GM20431 (cell line): Measurements from ENCODE around the gene PLEKHF1.

Source experiments
- in situ Hi-C: fragments of 300-500 bp; cut with MseI, MboI; formaldehyde crosslinking; loops from one replicate; pipeline ENCODE4 v1.15.0; 2020; ENCODE audit warnings: low sequenced_read_pairs; ENCODE audit not compliant: unreplicated experiment

The PLEKHF1 gene

GRCh38 chr19:29634002-29634401, 31.3 kb upstream of the PLEKHF1 start:
- in situ Hi-C loops: no loop called here

- in situ Hi-C loops: no loop called here
Measured at GRCh38 chr19:29634423-29635130, 30.7 kb upstream of the PLEKHF1 start.

GRCh38 chr19:29635963-29636362, 29.3 kb upstream of the PLEKHF1 start:
- in situ Hi-C loops: no loop called here

GRCh38 chr19:29636553-29637360, 28.5 kb upstream of the PLEKHF1 start:
- in situ Hi-C loops: no loop called here

GRCh38 chr19:29639086-29639485, 26.2 kb upstream of the PLEKHF1 start:
- in situ Hi-C loops: no loop called here

GRCh38 chr19:29640231-29640630, 25.0 kb upstream of the PLEKHF1 start:
- in situ Hi-C loops: no loop called here

GRCh38 chr19:29641597-29641996, 23.7 kb upstream of the PLEKHF1 start:
- in situ Hi-C loops: no loop called here

- in situ Hi-C loops: no loop called here
Measured at GRCh38 chr19:29643361-29643935, 21.8 kb upstream of the PLEKHF1 start.

GRCh38 chr19:29644210-29644609, 21.1 kb upstream of the PLEKHF1 start:
- in situ Hi-C loops: no loop called here

GRCh38 chr19:29645491-29645867, 19.8 kb upstream of the PLEKHF1 start:
- in situ Hi-C loops: no loop called here

GRCh38 chr19:29645911-29646310, 19.4 kb upstream of the PLEKHF1 start:
- in situ Hi-C loops: no loop called here

- in situ Hi-C loops: no loop called here
Measured at GRCh38 chr19:29650772-29651387, 14.4 kb upstream of the PLEKHF1 start.

GRCh38 chr19:29651622-29652394, 13.5 kb upstream of the PLEKHF1 start:
- in situ Hi-C loops: no loop called here

- in situ Hi-C loops: no loop called here
Measured at GRCh38 chr19:29653398-29653797, 11.9 kb upstream of the PLEKHF1 start.

- in situ Hi-C loops: no loop called here
Measured at GRCh38 chr19:29655648-29656335, 9.5 kb upstream of the PLEKHF1 start.

GRCh38 chr19:29658221-29658991, 6.9 kb upstream of the PLEKHF1 start:
- in situ Hi-C loops: no loop called here

GRCh38 chr19:29660835-29661234, 4.4 kb upstream of the PLEKHF1 start:
- in situ Hi-C loops: no loop called here

- in situ Hi-C loops: no loop called here
Measured at GRCh38 chr19:29662278-29662603, 3.0 kb upstream of the PLEKHF1 start.
